Fibroblast of skin of left quadriceps (primary cell): Measurements from ENCODE around the gene TRIM47.
"Not testable (repeated sequence)": the region's sequence is repeated elsewhere in the genome, so short reads cannot be mapped to it uniquely, and the experiment has no call there.

Experiments
- DNase-seq, 2 experiments: peaks; one replicate each; pipeline ENCODE4 v3.0.0-alpha.2; 2013; ENCODE audit warnings: low read depth in 2 of 2

The TRIM47 gene

GRCh38 chr17:75892556-75893224, 14.3 kb upstream of the TRIM47 start:
- DNase-seq: no peak

GRCh38 chr17:75891605-75892555, 13.5 kb upstream of the TRIM47 start:
- no peak for DNase-seq

- DNase-seq: no peak
These were observed 12.7 kb upstream of the TRIM47 start for GRCh38 chr17:75891022-75891604.

- DNase-seq: no peak
These were observed 11.1 kb upstream of the TRIM47 start for GRCh38 chr17:75889454-75889853.

GRCh38 chr17:75888484-75888883, 10.1 kb upstream of the TRIM47 start:
- DNase-seq: no peak

GRCh38 chr17:75885860-75886259, 7.5 kb upstream of the TRIM47 start:
- DNase-seq: not testable (repeated sequence)

- DNase-seq: no peak
These were observed 7.0 kb upstream of the TRIM47 start for GRCh38 chr17:75885431-75885830.

GRCh38 chr17:75881678-75882454, 3.5 kb upstream of the TRIM47 start:
- DNase-seq: no peak

GRCh38 chr17:75880266-75880665, 1.9 kb upstream of the TRIM47 start:
- DNase-seq: no peak

- DNase-seq: no peak
These were observed 618 bp downstream of the TRIM47 start for GRCh38 chr17:75877752-75878173.

GRCh38 chr17:75876938-75877751, 1.2 kb downstream of the TRIM47 start:
- DNase-seq: peak; percentile 62 to 63

GRCh38 chr17:75876190-75876937, 2.0 kb downstream of the TRIM47 start:
- no peak for DNase-seq

- DNase-seq: no peak
These were observed 2.5 kb downstream of the TRIM47 start for GRCh38 chr17:75875940-75876189.

GRCh38 chr17:75875182-75875939, 3.0 kb downstream of the TRIM47 start:
- no peak for DNase-seq

GRCh38 chr17:75874323-75875181, 3.8 kb downstream of the TRIM47 start:
- no peak for DNase-seq

GRCh38 chr17:75873587-75874322, 4.6 kb downstream of the TRIM47 start:
- DNase-seq: no peak

GRCh38 chr17:75872434-75873351, 5.7 kb downstream of the TRIM47 start:
- DNase-seq: no peak
